Tibial artery (tissue), 4 donors: ENCODE measurements around the gene ATP5MK.

Experiments
- DNase-seq, 2 donors: peaks; one replicate each; pipeline ENCODE4 v3.0.0-alpha.2; 2019
- H3K27ac ChIP-seq, 2 donors: fragments of 200-600 bp; sonication (generic) in 1 of 2; 1 replicate in 1 of 2; 2 replicates in 1 of 2; pipeline ENCODE4 v1.5.1; 2018 to 2019; ENCODE audit warnings: mild to moderate bottlenecking in 1 of 2
- H3K27me3 ChIP-seq, 2 donors: fragments of 200-600 bp; sonication (generic) in 1 of 2; one replicate each; pipeline versions ENCODE4 v1.5.1 to v1.6.0; 2016 to 2019
- H3K36me3 ChIP-seq, 3 donors: fragments of 200-600 bp; sonication (generic) in 2 of 3; one replicate each; pipeline ENCODE4 v1.5.1; 2016 to 2019; ENCODE audit warnings: mild to moderate bottlenecking in 2 of 3
- H3K4me1 ChIP-seq, 4 donors: fragments of 200-600 bp; sonication (generic) in 2 of 4; 1 replicate in 3 of 4; 2 replicates in 1 of 4; pipeline ENCODE4 v1.5.1; 2016 to 2019
- H3K4me3 ChIP-seq, 2 donors: fragments of 200-600 bp; sonication (generic) in 1 of 2; 1 replicate in 1 of 2; 2 replicates in 1 of 2; pipeline ENCODE4 v1.5.1; 2018 to 2019; ENCODE audit warnings: mild to moderate bottlenecking in 2 of 2
- H3K9me3 ChIP-seq, 3 donors: fragments of 200-600 bp; sonication (generic) in 1 of 3; one replicate each; pipeline ENCODE4 v1.5.1; 2016 to 2019
- CTCF ChIP-seq, 2 experiments: fragments of 200-600 bp in 1 of 2; fragments of 450-650 bp in 1 of 2; IDR thresholded peaks; one replicate each; pipeline ENCODE4 v1.5.1; 2017 to 2019; ENCODE audit warnings: antibody characterized with exemption in 2 of 2, mild to moderate bottlenecking in 1 of 2, moderate library complexity in 1 of 2
- intact Hi-C: fragments of 100-400 bp; cut with DNase I; formaldehyde crosslinking; loops from one replicate; pipeline ENCODE4 v1.15.0; 2023; ENCODE audit warnings: low total_unique reads

The ATP5MK gene

GRCh38 chr10:103397191-103397825, 1.0 kb upstream of the ATP5MK start:
- intact Hi-C loops, result no loop called here
- Histone ChIP-seq H3K9me3 (no peaks in the 10 kb centered on the region), H3K27me3 (no peaks in the 10 kb centered on the region), H3K27ac (no peak overlapping the region), H3K4me1 (peaks cover 0 to 37% (median 28%) of the 10 kb centered on the region in 4 donors), H3K36me3 (peaks cover 29 to 40% (median 31%) of the 10 kb centered on the region in 3 donors), H3K4me3 (peak overlapping the region; percentile 87 to 90)
- DNase-seq, result no peak
- no peak for TF ChIP-seq CTCF (IDR thresholded peaks at IDR 0.05)

- peaks cover 0 to 37% (median 28%) of the 10 kb centered on the region in 4 donors for H3K4me1 ChIP-seq
- TF ChIP-seq CTCF (IDR thresholded peaks at IDR 0.05), result peak in 1 of 2 experiments; percentile 5
- H3K27me3 ChIP-seq, result no peaks in the 10 kb centered on the region
- peaks cover 30 to 37% (median 30%) of the 10 kb centered on the region in 3 donors for H3K36me3 ChIP-seq
- H3K9me3 ChIP-seq, result no peaks in the 10 kb centered on the region
- H3K27ac ChIP-seq, result peak overlapping the region; percentile 81 to 88
- peak overlapping the region; percentile 87 to 90 for H3K4me3 ChIP-seq
- no peak for DNase-seq
- intact Hi-C loops, result no loop called here
These were observed 463 bp upstream of the ATP5MK start for GRCh38 chr10:103396789-103397087.

- Histone ChIP-seq H3K27ac (peak overlapping the region; percentile 81 to 88), H3K36me3 (peaks cover 28 to 37% (median 31%) of the 10 kb centered on the region in 3 donors), H3K4me1 (peaks cover 0 to 37% (median 28%) of the 10 kb centered on the region in 4 donors), H3K27me3 (no peaks in the 10 kb centered on the region), H3K9me3 (no peaks in the 10 kb centered on the region), H3K4me3 (peak overlapping the region; percentile 87 to 90)
- TF ChIP-seq CTCF (IDR thresholded peaks at IDR 0.05), result no peak
- no peak for DNase-seq
- intact Hi-C loops, result loop anchor here (2.0 kb wide), 1 partner anchor 29 kb away; the partner anchor contains the start of gene TAF5
These were observed 565 bp downstream of the ATP5MK start for GRCh38 chr10:103395754-103396066.

GRCh38 chr10:103394180-103394579, 2.1 kb downstream of the ATP5MK start:
- peaks cover 28 to 37% (median 31%) of the 10 kb centered on the region in 3 donors for H3K36me3 ChIP-seq
- no peak for TF ChIP-seq CTCF (IDR thresholded peaks at IDR 0.05)
- no peak overlapping the region for H3K27ac ChIP-seq
- no peaks in the 10 kb centered on the region for H3K9me3 ChIP-seq
- no peaks in the 10 kb centered on the region for H3K27me3 ChIP-seq
- no peak for DNase-seq
- H3K4me1 ChIP-seq, result peaks cover 0 to 37% (median 28%) of the 10 kb centered on the region in 4 donors
- intact Hi-C loops, result loop anchor here (2.0 kb wide), 1 partner anchor 27 kb away; the partner anchor contains the start of gene TAF5
- no peak overlapping the region for H3K4me3 ChIP-seq

GRCh38 chr10:103382769-103383168, 13.5 kb downstream of the ATP5MK start:
- intact Hi-C loops, result no loop called here
- Histone ChIP-seq H3K4me1 (no peaks in the 10 kb centered on the region), H3K9me3 (no peaks in the 10 kb centered on the region), H3K27me3 (no peaks in the 10 kb centered on the region), H3K36me3 (peaks cover 52 to 87% (median 55%) of the 10 kb centered on the region in 3 donors), H3K4me3 (no peak overlapping the region), H3K27ac (no peak overlapping the region)
- DNase-seq, result no peak
- no peak for TF ChIP-seq CTCF (IDR thresholded peaks at IDR 0.05)
